ENCODE data around the gene CYBC1. TPM values are rescaled to one million over a fixed set of nuclear protein-coding genes. Genes with fewer than 3 reads are reported as not detected.

Gene CYBC1
- total and polyA plus RNA-seq, 2 of the 8 experiments (the other 6 are each of a cell fraction or from before 2014, with no cell fraction given) = 74.6 to 81.4 TPM

DNA sequence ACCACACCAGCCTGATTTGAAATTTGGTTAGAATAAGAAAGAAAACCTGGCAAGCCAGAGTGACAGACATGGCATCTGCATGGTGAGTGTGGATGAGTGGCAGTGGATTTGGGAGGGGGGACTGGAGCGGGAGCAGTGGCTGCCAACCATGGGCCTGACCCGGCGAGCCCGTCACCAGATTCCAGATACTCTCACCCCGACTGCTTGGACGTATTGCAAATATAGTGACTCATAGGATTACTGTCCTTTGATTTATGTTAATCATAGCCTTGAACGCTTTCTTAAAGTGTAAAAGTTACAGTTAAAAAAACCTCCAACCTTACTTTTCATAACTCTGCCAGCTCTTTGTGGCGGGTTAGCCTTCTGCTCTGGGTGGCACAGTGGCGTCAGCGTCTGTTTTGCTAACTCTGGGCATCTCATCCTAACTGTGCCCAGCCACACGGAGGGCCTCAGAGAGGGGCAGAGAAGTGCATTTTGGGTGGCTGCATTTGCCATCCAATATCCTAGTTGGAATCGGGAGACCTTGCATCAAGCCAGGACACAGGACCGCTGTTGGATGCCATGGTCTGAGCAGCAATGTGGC is 42.2 kb upstream of the CYBC1 start (continued):
- TF ChIP-seq FOSL1 (IDR thresholded peaks at IDR 0.05; ENCODE audit: insufficient read depth, low read depth, low read length) (no peak), RBBP5 (IDR thresholded peaks at IDR 0.05; ENCODE audit: borderline replicate concordance, low read depth, low read length) (no peak), GABPA (IDR thresholded peaks at IDR 0.05; ENCODE audit: borderline replicate concordance, insufficient read depth, low read length) (no peak)

All from H1 (cell line).